ENCODE data around the gene DBN1.

Gene DBN1

DNA sequence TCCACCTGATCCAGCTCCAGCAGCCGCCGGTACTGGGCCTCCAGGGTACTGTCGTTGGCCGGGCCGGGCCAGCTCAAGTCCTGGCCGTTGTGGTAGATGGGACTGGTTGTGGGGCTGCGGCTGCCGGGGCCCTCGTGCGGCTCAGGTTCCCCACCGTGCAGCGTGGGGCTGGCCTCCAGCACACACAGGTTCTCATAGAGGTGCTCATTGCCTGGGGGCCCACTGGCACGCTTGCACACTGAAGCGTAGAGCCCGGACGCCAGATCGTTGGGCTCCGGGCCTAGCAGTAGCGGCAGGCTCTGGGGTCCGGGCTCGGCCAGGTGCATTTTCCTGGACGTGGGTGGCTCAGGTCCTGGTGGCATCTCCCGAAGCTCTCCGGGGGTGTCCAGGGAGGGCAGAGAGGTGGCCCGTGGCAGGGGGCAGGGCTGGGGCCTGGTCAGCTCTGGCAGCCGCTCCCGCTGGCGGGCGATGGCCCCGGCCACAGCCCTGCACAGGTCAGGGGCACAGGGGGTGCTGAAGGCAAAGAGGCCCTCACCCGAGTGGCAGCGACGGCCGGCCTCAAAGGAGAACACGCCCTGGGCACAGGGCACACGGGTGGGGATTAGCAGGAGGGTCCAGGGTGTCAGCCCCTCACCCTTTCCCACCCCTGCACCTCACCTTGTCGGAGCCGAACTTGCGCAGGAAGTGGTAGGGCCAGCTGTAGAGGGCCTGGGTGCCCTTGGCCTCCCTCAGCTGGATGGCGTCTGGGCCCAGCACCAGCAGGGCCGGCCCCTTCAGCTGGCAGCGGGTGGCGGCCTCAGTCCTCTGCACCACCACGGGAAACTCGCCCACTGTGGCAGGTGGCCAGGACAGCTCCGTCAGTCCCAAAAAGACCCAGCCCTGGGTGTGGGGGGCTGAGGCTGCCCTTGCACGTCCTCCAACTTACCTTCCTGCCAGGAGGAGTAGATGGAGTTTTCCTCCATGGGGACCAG lies 30.9 kb upstream of the DBN1 start:
- no peak for DNase-seq (ENCODE audit: low read depth)

DNA sequence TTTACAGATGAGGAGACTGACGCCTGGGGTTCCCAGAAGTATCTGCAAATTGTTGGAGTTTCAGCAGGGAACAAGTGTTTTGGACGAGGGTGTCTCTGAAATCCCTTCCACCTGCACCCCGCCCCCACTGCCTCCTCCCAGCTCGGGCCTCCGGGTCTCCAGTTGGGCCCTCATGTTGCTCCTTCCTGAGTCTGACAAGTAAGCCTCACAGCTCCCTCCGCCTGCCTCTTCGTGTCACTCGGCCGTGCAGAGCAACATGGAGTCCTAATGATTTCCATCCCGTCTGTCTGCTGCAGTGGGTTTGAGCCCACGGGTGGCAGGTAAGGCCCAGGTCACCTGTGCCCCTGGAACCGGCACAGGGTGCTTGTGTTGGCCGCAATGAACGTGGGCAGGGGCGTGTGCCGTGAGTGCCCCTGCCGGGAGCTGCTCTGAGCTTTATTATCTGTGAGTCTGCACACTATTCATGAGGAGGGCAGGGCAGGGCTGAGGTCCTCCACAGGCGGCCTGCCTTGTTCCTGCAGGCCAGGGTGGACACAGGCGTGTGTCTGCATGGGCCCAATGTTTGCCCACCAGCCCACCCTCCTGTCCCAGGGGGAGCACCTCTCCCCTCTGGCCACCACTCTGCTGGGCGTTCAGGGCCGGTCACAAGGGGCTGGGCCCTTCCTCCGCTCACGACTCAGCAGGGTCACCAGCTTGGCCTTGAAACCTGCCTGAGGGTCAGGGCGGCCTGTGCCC lies 30.1 kb upstream of the DBN1 start:
- no peak for DNase-seq (ENCODE audit: low read depth)

DNA sequence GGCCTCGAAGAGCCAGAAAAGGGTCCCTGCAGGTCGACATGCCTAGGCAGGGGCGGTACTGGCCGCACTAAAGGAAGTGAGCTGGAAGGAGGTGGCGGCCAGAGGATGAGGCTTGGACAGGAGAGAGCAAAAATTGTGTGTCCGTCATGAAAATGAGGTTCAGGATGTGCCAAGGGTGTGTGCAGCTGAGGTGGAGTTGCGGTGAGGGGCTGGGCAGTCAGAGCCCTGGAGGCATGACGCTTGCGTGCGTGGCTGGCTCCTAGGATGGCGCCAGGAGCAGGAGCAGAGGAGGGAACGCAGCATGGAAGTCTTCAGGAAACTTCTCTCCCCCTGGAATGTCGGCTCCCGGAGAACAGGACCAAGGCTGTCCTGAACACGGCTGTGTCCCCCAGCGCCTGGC lies 29.5 kb upstream of the DBN1 start:
- DNase-seq (ENCODE audit: low read depth), result no peak

DNA sequence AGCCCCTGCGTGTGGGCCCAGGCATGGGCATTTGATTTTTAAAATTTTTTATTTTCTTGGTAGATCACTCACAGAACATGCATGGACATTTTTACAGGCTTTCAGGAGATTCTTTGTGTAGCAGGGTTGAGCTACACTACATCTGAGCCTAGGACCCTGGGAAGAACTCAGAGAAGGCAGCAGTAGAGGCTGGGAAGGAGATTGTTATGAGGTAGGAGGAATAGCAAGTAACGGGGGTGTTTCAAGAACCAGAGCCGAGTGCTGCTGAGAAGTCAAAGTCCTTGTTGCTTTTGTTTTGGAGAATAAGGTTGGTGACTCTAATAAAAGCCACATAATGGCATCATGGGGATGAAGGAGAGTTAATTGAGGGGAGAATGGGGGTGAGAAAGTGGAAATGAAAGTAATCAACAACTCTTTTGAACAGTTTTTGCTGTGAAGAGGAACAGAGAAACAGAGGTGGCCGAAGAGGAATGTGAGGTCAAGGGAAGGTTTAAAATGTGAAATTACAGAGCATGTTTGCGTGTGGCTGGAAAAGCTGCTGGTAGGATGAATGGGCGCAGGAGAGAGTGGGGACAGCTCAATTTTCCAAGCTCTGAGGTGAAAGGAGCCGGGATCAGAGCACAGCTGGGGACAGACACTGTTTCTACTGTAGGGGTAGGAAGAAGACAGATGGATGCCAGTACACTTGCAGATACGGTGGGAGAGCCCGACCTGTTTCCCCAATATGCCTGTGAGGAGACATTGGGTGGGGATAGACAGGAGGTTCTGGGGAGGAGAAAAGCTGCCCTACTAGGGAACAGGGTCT lies 28.6 kb upstream of the DBN1 start:
- DNase-seq (ENCODE audit: low read depth), result no peak

DNA sequence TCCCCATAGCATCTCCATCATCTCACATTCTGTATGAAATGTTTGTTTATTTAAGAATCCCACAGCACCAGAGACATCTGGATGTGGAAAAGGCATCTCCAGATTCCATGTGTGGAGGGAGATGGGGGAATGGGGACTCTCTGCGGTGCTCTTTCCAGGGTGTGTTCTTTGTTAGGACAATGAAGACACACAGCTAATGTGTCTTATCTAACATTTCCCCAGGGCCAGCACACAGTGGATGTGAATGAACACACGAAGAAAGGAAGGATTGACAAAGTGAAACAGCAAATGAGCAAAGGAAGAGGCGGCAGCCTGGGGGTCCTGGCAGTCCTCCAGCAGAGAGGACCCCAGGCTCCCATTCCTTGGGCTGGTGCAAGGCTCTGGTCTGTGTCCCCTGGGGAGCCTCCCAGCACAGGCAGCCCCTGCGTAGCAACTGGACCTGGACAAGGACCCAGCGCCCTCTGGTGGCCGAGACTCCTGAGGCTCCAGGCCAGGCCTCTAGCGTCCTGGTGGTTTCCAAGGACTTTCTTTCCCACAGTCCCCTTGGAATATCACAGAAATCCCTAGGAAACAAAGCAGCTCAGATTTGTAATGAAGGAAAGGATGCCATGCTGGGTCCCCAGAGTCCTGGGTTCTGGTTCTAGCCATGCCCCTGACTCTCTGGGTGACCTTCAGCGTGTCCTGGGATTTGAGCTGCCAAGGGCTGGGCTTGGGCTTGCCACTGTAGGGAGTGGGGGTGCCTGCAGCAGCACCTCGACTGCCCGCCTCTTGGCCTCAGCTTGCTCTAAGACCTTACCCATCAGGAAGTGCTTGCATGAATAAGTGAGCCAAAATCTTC lies 27.5 kb upstream of the DBN1 start:
- peak; percentile 85 for DNase-seq (ENCODE audit: low read depth)

DNA sequence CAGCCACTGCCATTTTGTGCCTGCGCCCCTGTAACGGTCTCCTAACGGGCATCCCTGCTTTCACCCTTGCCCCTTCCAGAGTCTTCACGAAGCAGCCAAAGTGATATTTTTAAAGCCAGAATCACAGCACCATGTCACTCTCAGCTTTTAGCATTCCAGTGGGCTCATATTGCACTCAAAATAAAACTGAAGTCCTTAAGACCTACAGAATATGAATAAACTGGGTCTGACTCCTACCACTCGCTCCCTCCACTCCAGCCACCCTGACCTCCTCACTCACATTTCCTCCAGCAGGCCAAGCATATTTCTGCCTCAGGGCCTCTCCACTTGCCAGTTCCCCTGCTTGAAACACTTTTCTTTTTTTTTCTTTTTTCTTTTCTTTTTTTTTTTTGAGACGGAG lies 26.4 kb upstream of the DBN1 start:
- peak; percentile 47 for DNase-seq (ENCODE audit: low read depth)

DNA sequence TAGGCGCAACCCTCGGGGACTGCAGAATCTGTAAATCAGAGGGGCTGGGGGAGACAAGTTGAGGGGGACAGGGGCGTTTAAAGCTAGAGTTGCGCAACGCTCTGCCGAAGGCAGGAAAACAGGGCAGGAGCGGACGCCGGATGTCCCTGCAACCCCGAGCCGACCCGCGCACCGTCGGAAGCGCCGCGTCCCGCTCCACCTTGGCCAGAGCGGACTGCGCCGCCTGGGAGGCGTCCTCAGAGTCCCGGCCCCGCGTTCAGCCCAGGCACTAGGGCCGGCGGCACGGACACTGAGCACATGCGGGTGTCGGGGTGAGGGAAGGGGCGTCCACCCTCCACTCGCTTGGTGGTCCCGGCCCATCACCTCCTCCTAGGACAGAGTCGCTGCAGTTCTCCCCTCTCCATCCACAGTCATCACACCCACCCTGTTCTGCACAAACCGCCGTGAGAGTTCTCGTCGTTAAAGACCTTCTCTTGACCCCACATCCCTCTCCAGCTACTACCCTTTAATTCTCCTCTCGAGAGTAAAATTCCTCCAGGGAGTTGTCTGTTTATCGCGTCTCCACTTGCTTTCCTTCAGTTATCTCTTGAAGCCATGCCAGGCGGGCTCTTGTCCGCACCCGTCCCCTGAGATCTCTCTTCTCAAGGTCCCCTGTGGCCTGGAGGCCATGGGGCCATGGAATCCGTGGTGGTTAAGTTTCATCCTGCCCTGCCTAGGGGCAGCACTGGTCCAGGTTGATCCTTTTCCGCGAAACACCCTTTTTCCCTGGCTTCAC lies 24.8 kb upstream of the DBN1 start:
- no peak for DNase-seq (ENCODE audit: low read depth)

DNA sequence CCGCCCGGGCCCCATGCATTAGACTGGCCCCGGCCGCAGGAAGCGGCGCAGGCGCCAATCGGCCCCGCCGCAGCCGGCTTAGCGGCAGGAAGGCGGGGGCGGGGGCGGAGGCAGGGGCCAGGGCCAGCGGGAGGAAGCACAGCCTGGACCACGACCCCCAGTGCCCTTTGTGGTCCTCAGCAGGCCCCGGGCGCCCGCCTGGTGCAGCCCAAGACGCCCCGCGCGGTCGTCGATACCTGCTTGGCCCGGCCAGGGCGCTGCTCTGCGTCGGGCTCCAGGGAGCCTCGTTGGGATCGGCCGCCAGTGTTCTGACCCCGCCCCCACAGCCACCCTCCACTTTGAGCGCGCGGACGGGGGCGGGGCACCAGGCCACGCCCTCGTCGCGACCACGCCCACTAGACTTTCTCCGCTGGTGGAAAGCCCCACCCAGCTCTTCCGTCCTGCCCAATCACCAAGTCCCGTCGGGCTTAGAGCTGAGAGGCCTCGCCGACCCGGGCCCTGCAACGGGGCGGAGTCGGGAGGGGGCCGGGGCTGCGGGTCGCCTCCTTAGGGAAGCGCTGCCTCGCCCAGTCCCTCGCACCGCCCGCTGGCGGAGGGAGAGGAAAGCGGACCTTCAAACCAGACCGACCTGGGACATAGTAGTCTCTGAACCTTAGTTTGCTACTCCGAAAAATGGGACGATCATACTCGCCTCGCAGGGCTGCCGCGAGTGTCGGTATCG lies 24.0 kb upstream of the DBN1 start, which contains the start of gene PDLIM7:
Gene PDLIM7 (minus strand): TSS at position 313 of the 721 bp plus-strand sequence. CDS start 1,092 bp downstream, outside the sequence.
- DNase-seq (ENCODE audit: low read depth), result peak; percentile 99

DNA sequence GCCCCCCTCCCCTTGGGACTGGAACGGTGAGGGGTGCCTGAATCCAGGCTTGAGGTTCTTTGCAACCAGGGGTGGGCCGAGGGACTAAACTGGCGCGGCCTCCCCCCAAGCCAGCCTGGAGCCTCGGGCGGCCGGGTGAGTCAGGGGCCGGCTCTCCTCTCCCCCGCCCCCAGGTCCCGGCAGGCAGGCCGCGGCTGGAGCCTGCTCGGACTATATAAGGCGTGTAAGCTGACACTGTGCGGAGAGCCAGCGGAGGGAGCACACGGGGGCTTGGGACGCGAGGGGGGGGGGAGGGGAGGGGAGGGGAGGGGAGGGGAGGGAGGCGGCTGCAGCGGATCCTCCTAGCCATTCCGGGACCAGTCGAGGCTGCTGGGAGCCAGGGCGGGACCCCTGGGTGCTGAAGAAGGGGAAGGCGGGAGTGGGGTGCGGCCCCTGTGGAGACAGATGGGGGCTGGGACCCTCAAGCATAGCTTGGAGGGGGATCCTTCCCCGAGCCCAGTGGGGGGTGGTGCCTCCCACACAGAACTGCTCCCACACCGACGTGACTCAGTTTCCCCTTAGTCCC lies 23.4 kb upstream of the DBN1 start:
- DNase-seq (ENCODE audit: low read depth), result peak; percentile 97

DNA sequence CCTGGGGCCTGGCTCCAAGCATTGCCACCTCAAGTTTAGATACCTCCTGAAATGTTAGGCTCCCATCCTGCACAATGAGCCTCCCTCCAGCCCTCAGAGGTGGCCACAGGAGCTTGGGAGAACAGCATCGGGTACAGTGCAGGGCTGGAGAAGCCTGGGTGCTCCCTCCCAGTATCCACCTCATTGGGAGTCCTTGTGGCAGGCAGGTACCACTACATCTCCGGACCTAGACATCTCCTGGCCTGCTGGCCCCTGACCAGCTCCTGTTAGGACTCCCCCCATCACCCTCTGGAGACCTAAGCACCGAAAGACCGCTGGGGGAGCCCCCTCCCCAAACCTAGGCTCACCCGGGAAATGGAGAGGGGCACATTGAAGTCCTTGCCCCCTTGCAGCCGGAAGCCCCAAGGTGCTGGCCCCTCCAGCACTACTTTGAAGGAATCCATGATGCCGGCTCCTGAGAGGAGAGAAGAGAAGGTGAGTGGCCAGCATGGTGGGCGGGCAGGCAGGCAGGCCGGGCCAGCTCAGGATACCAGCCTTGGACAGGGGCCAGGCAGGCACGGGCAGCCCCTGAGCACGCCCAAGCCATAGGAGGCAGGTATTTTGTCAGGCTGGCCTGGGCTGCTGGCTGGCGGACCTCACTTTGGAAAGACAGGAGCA lies 22.8 kb upstream of the DBN1 start:
- peak; percentile 78 for DNase-seq (ENCODE audit: low read depth)

DNA sequence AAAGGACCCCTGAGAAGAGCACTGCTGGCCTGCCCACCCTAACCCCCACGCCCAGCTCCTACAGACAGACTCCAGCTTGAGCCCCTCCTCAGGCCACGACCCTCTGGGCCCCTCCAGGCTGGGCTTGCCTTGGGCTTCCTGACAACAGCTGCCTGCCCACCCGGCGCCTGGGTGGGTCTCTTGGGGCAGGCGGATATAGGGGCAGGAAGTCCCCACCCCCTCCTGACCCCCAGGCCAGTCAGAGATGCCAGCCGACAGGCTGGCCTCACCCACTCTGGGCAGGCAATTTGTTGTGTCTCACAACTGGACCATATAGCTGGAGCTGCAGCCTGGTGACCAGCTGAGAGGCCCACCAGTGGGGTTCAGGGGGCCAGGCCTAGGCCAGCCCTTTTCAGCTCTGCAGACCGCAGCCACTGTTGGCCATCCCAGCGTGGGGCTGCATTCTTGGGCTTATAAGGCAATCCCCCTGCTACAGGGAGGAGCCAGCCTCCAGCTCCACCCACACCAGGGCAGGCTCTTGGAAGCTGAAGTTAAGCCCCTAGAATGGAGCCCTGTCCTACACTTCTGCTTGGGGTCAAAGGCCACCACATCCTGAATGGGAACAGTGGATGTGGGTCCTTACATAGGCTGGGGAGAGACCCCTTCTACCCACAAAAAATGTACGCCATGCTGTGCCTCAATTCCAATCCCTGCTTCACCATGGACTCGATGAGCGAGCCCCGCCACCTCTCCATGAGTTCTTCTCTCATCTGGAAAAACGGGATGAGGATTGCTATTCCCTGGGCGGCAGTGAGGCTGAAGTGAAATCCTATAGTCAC lies 22.0 kb upstream of the DBN1 start:
- peak; percentile 98 for DNase-seq (ENCODE audit: low read depth)

DNA sequence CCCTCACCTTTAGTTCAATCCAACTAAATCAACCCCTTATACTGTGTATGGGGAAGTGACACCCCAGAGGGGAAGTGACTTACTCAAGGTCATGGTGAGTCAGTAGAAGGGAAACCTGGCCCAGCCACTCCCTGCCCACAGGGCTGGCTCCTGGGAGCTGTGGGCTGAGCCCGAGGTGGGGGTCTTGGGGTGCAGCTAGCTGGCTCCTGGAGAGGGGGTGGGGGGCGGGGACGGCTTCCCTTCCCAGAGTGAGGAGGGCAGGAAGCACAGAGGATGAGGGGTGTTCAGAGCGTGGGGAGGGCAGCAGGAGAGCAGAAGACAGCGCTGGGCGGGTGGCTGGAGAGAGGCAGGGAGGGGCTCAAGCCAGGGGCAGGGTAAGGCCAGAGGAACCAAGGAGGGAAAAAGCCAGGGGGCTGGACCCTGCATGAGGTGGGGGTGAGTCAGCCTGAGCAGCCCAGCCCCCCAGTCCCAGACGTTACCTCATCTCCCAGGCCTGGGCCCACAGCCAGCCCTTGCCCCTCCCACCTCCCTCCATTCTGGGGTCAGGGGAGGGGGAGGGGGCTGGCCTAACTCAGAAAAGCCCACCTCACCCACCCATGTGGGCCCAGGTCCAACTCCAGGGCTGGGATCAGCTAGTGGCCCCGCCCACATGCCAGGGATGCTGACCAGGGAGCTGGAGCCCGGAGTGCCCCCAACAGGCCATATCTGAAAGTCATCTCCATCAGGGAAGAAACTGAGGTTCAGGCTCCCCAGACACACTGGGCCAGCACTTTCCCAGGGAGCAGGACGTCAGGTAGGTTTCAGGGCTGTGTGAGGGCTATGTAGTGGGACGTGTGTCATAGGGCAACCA lies 21.1 kb upstream of the DBN1 start:
- peak; percentile 97 for DNase-seq (ENCODE audit: low read depth)

DNA sequence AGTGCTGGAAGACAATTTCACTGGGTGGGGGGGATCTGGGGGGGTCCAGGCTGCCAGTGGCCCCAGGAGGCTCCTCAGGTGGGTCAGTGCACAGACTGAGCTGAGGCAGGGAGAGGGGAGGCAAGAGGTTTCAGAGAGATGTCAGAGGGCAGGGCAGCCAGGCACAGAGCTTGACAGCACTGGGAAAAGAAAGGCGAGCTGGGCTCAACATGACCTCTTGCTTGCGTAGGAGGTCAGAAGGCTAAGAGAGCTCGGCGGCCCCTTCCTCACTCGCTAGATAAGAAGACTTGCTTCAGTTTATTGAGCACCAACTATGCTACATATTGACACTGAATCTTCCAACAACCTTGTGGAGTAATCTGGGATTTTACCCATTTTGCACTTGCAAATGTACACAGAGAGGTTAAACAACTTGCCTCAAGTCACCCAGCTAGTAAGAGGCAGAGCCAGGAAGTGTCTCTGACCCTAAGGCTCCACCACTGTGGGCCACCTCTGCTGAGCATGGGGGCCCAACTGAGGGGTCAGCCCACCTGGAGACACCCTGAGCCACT lies 20.4 kb upstream of the DBN1 start:
- no peak for DNase-seq (ENCODE audit: low read depth)

DNA sequence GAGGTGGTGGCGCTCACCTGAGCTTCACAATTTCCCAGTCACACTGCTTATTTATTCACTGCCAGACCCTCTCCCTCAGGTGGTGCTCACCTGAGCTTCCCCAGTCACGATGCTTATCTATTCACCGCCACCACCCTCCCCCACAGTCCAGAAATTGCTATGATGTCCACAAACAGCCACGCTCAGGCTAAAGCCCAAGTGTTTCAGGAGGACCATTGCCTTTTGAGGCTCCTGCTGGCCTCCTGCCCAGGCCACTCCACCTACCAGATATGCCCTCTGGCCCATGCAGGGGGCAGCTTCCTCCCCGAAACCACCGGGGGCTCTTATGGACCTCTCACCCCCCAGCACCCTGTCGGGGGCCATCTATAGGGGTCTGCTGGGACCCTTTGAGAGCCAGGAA lies 19.4 kb upstream of the DBN1 start:
- no peak for DNase-seq (ENCODE audit: low read depth)

DNA sequence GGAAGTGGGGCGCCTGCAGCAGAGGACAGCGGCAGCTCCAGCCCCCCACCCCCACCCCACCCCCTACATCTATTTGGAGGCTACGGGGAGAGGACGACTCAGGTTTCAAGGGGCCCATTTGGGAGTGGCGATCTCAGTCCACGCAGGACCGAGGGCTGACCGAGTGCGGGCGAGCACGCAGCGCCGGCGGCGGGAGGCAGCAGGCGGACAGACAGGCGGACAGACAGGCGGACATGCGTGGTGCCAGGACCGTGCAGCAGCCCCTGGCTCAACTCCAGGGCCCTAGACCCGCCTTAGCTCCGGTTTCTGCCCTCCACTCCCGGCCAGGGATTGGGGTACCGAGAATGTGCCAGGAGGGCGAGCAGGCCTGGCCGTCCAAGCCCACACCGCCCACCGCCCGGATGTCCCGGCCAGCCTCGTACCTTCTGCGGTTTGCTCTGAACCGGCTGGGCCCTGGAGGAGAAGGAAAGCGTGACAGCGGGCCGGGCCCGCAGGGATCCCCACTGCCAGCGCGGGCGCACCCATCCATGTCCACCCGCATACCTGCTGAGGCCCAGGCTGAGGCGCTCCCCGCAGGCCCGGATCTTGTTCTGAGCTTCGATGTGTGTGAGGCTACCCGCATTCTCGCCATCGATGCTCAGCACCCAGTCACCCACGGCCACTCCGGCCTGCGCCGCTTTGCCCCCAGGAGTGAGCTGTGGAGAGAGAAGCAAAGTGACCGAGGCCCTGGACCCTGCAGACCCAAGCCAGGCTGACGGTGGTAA lies 18.7 kb upstream of the DBN1 start:
- no peak for DNase-seq (ENCODE audit: low read depth)

DNA sequence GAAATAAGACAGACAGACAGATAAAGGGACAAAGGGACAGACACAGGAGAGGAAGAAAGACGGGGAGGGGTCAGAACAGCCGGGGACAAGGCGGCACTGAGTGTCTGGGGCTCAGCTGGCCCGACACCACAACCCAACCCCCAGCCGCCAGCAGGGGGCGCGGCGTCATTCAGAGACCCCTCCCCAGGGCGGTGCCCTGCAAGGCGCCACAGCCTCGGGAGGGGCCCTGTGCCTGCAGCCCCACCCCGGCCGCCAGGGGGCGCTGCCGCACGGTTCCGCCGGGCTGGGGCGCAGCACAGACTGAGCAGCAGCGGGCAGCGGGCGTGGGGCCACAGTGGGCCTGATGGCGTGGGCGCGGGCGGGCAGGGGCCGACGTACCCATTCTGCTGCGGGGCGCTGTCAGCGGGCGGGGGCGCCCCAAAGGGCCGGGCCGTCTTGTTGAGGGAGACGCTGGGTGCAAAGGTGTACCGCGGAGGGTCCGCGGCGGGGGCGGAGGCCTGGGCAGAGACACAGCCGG lies 18.1 kb upstream of the DBN1 start:
- peak; percentile 53 for DNase-seq (ENCODE audit: low read depth)
